ENCODE results near the gene PROM1. TPM values are rescaled to one million over a fixed set of nuclear protein-coding genes. Genes with fewer than 3 reads are reported as not detected.

PROM1 gene
- total and polyA plus RNA-seq, 9 of the 15 experiments (the other 6 are each of a cell fraction or from before 2014, with no cell fraction given) = 0.05 TPM; not detected in 8

GRCh38 chr4:16011173-16011572 is 72.7 kb downstream of the PROM1 start:
- Histone ChIP-seq H3K27me3 (ENCODE audit: control insufficient read depth in 2 of 2, insufficient read depth in 2 of 2, low read length in 2 of 2) (peaks cover 11 to 12% of the 10 kb centered on the region in 2 experiments), H3K27ac (ENCODE audit: extremely low read depth, low read depth, low read length) (no peak overlapping the region), H2AFZ (ENCODE audit: low read depth, low read length) (no peak overlapping the region), H4K20me1 (replicated peaks; ENCODE audit: control insufficient read depth, insufficient read depth, low read length) (no peaks in the 10 kb centered on the region), H3K4me2 (ENCODE audit: insufficient read depth, low read length) (no peak overlapping the region), H3K4me1 (replicated peaks in 1 of 2; ENCODE audit: control insufficient read depth in 2 of 2, insufficient read depth in 2 of 2, low read length in 2 of 2) (no peaks in the 10 kb centered on the region), H3K9ac (ENCODE audit: insufficient read depth in 1 of 2, low read depth in 2 of 2, low read length in 2 of 2) (no peak overlapping the region), H3K4me3 (no peak overlapping the region), H3K9me3 (replicated peaks; ENCODE audit: control insufficient read depth, insufficient read depth, low read depth, low read length) (no peaks in the 10 kb centered on the region), H3K36me3 (ENCODE audit: control insufficient read depth, insufficient read depth, low read length) (no peaks in the 10 kb centered on the region), H3K79me2 (ENCODE audit: control insufficient read depth, insufficient read depth, low read length) (no peaks in the 10 kb centered on the region), H3K9me1 (ENCODE audit: control insufficient read depth, insufficient read depth, low read length) (no peaks in the 10 kb centered on the region)
- TF ChIP-seq ELF1 (tag; IDR thresholded peaks at IDR 0.05) (no peak), NONO (IDR thresholded peaks at IDR 0.05; ENCODE audit: low read depth in 2 of 2, low read length in 1 of 2) (no peak), PCBP2 (IDR thresholded peaks at IDR 0.05; ENCODE audit: low read depth, low read length, poor library complexity, severe bottlenecking) (no peak), NFXL1 (CRISPR knock-in tag; IDR thresholded peaks at IDR 0.05) (no peak), MAFF (IDR thresholded peaks at IDR 0.05; ENCODE audit: low read length) (no peak)
- intact Hi-C loops (cut with micrococcal nuclease) (no loop called here), in situ Hi-C loops (cut with MboI) (no loop called here)
- CTCF ChIA-PET (ENCODE audit: low intra/inter-chr PET ratio) = no interaction called here
- POLR2A ChIA-PET = no interaction called here
- ATAC-seq (no peak), DNase-seq (ENCODE audit: extremely low read depth in 1 of 4, low spot score in 3 of 4) (no peak), FAIRE-seq (no peak)
- BruUV-seq (replicated peaks) = no TSS peak
- 0% methylated on average over 6 of the region's 6 CpGs for WGBS (ENCODE audit: insufficient coverage, low coverage, missing lambda C conversion rate)

- BruUV-seq (replicated peaks) = no TSS peak
- no peak overlapping the region for H2AFZ ChIP-seq (ENCODE audit: low read depth, low read length)
- in situ Hi-C loops (cut with MboI) (loop anchor here (10.0 kb wide), 1 partner anchor 204 kb away; no protein-coding TSS in a partner anchor), intact Hi-C loops (cut with micrococcal nuclease) (no loop called here)
- 0% methylated on average over 4 of the region's 4 CpGs for WGBS (ENCODE audit: insufficient coverage, low coverage, missing lambda C conversion rate)
- FAIRE-seq (no peak), ATAC-seq (no peak), DNase-seq (ENCODE audit: extremely low read depth in 1 of 4, low spot score in 3 of 4) (no peak)
- no peaks in the 10 kb centered on the region for H3K4me1 ChIP-seq (replicated peaks in 1 of 2; ENCODE audit: control insufficient read depth in 2 of 2, insufficient read depth in 2 of 2, low read length in 2 of 2)
- ChIA-PET CTCF (ENCODE audit: low intra/inter-chr PET ratio) (no interaction called here), POLR2A (interaction anchor here (0.6 kb wide), 1 partner anchor 74 kb away, joined by 3 read pairs; no protein-coding TSS in a partner anchor)
- H3K4me2 ChIP-seq (ENCODE audit: insufficient read depth, low read length) = no peak overlapping the region
- H3K4me3 ChIP-seq = no peak overlapping the region
- no peak overlapping the region for H3K9ac ChIP-seq (ENCODE audit: insufficient read depth in 1 of 2, low read depth in 2 of 2, low read length in 2 of 2)
- no peaks in the 10 kb centered on the region for H3K36me3 ChIP-seq (ENCODE audit: control insufficient read depth, insufficient read depth, low read length)
- peaks cover 9 to 14% of the 10 kb centered on the region in 2 experiments for H3K27me3 ChIP-seq (ENCODE audit: control insufficient read depth in 2 of 2, insufficient read depth in 2 of 2, low read length in 2 of 2)
- no peaks in the 10 kb centered on the region for H3K9me1 ChIP-seq (ENCODE audit: control insufficient read depth, insufficient read depth, low read length)
- no peak overlapping the region for H3K27ac ChIP-seq (ENCODE audit: extremely low read depth, low read depth, low read length)
- no peak for TF ChIP-seq ELF4 (CRISPR knock-in tag; IDR thresholded peaks at IDR 0.05)
- TF ChIP-seq ZBTB9 (CRISPR knock-in tag; IDR thresholded peaks at IDR 0.05) = no peak
- no peak for TF ChIP-seq ZNF707 (CRISPR knock-in tag; conservative IDR thresholded peaks at IDR 0.05)
- no peaks in the 10 kb centered on the region for H3K9me3 ChIP-seq (replicated peaks; ENCODE audit: control insufficient read depth, insufficient read depth, low read depth, low read length)
- H4K20me1 ChIP-seq (replicated peaks; ENCODE audit: control insufficient read depth, insufficient read depth, low read length) = no peaks in the 10 kb centered on the region
- H3K79me2 ChIP-seq (ENCODE audit: control insufficient read depth, insufficient read depth, low read length) = no peaks in the 10 kb centered on the region
These were observed 74.7 kb downstream of the PROM1 start for GRCh38 chr4:16009153-16009552.

All from K562 (cell line).